NCI-H2107 (cell line): ENCODE measurements around the gene RPS3.
"Not testable (repeated sequence)": the region's sequence is repeated elsewhere in the genome, so short reads cannot be mapped to it uniquely, and the experiment has no call there.

Experiments
- DNase-seq: peaks from one replicate; lab custom pipeline; 2025; lab: John Stamatoyannopoulos, UW

RPS3 gene

DNA sequence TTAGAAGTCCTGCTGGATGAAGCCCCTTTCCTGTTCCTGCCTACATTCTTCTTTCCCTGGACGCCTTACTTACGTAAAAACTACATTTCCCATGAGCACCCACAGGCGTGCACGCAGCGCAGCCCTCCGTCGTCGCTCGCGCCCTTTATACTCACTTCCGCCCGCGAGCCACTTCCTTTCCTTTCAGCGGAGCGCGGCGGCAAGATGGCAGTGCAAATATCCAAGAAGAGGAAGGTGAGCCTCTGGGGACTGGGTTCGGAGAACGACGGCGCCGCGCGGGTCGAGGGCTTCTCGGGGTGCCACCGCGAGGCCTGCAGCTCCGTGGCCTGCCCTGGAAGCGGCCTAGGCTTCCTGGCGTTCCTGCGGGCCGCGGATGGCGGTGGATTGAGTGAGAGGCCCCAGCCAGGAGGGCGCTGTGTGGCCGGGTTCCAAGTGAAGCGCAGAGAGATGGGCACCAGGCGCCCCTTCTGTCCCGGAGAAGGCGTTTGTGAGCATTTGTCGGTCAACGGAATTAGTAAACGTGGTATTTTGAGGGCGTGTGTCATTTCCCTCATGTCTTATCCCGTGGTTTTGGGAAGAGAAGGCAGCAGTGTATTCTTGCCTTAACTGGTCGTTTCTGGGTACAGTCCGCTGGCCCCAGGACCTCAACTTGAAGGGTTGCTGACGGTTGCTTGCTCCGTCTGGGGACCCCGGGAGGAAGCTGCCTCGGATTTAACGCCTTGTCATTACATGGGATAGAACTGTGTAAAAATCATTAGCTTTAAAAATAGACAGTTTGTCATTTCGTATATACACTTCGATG lies at the start of gene RPS3:
RPS3 (plus strand) TSS at position 175 of the 802 bp plus-strand sequence; CDS start at position 205, 30 bp downstream.
- peak; percentile 91 for DNase-seq

DNA sequence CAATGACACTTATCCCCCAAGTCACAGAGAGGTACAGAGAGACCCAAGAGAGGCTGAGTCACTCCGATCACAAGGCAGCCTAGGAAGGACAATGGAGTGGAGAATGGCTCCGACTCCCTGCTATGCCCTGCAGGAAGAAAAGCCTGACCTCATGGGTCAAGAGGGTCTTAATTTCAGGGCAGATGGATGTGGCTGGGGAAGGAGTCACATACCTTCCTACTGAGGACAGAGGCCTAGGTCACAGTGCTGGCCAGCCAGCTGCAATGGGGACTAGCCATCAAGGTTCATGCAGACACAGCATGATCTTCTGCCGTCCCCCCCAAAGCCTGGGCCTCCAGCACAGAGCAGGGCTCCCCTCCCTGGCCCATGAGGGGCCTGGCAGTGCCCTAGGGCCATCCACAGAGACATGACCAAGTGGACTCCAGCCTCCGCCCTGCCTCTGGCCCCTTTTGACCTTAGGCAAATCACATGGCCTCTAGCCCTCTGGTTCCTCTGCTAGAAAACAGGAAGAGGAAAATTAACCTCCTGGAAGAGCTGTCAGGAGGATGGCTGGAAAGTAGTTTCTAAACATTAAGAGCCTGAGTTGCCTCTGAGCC lies 49.7 kb upstream of the RPS3 start:
- DNase-seq, result no peak

- no peak for DNase-seq
Measured at GRCh38 chr11:75350122-75350742, 49.1 kb upstream of the RPS3 start.

DNA sequence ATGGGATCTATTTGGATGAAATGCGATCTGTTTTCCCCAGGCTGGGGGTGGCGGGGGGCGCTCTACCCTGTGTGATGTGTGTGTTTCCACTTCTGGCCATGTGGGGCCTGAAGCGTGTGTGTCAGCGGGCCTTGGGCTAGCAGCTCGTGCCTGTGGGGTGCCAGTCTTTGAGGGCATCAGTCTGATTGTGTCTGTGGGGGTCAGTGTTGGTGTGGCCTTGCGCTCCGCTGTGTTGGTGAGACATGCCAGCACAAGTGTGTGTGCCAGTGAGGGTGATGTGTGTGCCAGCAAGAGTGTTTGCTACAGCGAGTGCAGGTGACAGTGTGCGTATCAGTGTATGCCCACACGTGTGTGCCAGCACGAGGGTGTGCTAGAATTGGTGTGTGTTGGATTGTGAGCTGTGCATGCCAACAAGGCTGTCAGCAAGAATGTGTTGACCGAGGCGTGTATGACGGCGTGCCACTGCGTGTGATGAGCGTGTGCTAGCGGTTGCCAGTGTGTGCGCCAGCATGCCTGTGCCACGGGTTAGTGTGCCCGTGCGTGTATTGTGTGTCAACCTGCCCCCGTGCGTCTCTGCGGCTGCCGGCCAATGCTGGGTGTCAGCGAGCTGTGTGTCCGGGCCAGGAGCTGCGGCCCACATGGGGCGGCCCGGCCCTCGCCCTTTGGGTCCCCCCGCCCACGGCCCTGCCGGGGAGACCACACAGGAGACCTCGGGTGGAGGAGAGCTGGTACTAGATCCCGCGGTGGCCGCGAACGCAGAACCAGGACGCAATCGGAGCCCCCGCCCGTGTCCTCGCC lies 48.4 kb upstream of the RPS3 start:
- no peak for DNase-seq

DNA sequence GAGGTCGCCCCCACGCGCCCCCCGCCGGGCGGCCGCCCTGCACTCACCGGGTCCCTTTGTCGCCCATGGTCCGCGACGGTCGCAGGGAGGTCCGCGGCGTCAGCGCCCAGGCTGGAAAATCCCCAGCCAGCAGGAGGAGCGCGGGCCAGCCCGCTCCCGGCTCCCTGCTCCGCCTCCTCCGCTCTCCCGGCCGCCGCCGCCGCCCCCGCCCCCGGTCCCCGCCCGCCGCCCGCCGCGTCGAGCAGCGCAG lies 47.9 kb upstream of the RPS3 start, which contains the start of gene ARRB1:
ARRB1 (minus strand) TSS at position 121 of the 250 bp plus-strand sequence; CDS start at position 67, 54 bp downstream.
- no peak for DNase-seq

- DNase-seq, result no peak
Measured at GRCh38 chr11:75351791-75352587, 47.3 kb upstream of the RPS3 start.

DNA sequence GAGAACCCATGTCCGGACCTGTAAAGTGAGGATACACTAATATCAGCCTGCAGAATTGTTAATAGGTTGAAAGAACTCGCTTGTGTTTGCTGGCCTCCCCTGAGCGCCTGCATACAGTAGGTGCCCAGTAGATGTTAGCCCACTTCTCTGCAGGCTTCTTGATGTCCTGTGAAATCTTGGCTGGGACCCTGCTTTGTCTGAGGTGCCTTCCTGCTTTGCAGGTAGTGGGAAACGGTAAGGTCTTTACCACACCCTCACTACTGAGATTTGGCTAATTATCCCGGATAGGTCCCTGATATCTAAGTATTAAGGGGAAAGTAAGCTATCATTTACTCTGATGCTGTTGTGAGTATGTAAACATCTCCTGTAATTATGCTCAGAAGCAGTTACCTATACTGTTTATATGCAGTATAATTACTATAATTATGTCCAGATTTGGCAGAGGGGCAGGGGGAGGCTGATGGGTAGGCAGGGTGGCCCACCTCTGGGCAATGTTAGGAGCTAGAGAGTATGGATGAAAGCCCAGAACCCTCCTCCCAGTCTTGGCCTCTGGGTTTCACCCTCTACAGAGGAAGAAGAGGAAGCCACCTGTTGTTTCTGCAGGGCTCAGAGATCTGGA lies 46.6 kb upstream of the RPS3 start:
- no peak for DNase-seq

GRCh38 chr11:75355051-75355450 lies 44.3 kb upstream of the RPS3 start:
- no peak for DNase-seq

DNA sequence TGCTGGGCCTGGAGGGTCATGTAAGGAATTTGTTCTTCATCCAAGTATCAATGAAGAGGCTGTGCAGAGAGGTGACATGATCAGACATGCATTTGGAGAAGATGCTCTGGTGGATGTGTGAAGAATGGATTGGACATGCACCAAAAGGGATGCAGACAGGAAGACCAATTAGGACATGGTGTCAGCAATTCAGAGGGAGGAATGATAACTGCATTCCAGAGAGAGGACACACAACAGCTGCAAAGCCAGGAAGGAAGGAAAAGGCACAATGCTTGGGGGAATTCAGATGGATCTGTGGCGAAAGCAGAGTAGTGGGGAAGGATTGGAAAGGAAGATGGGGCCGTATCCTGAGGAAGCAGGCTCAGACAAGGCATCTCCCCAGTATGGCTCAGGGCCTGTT lies 42.7 kb upstream of the RPS3 start:
- DNase-seq, result no peak

DNA sequence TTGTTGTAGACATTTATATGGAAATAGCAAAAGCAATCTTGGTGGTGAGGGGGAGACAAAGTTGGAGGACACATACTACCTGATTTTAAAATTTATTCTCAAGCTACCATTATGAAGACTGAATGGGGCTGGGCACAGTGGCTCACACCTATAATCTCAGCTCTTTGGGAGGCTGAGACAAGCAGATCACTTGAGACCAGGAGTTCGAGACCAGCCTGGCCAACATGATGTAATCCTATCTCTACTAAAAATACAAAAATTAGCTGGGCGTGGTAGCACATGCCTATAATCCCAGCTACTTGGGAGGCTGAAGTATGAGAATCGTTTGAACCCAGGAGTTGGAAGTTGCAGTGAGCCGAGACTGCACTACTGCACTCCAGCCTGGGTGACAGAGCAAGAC lies 37.0 kb upstream of the RPS3 start:
- DNase-seq, result not testable (repeated sequence)

GRCh38 chr11:75365711-75366181 lies 33.6 kb upstream of the RPS3 start:
- DNase-seq, result no peak

- not testable (repeated sequence) for DNase-seq
Measured at GRCh38 chr11:75366826-75367225, 32.5 kb upstream of the RPS3 start.

- no peak for DNase-seq
Measured at GRCh38 chr11:75369560-75370255, 29.6 kb upstream of the RPS3 start.

DNA sequence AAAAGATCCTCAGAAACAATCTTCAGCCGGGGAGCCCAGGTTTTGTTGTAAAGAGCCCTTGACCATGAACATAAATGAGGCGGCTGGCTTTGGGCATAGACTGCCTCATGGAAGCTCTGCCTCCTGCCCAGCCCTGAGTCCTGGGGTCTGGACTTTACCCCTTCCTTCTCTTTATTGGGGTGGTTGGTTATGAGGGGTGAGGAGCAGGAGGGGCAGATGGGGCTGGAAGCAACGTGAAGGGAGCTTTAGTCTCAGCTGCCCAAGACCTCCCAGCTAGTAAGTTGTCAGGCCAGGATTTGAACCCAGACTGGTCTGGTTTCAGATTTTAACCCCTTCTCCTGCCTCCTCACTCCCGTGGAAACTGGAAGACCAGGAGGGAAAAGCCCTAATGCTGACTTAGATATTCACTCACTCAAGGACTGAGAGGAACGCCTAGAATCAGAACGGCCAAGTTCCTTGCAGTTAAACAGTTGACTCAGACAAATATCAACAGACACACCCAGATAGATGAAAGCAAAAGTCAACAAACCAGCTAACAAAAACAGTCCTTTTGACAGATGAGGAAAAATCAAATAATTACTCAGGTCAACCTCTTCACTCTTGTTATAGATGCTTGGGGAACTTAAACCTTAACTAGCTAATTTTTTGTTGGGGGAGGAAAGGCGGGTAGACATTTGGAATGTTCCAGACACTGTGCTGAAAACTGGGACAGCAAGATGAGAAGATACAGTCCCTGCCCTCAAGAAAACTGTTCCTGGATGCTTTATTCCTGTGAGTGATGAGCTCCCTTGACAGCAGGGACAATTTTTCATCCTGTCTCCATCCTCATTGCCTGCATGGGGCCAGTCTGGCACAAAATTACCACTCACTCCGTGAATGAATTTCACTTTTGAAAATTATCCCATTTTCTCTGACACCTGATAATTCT lies 27.1 kb upstream of the RPS3 start:
- DNase-seq, result no peak

GRCh38 chr11:75373201-75373600 lies 26.1 kb upstream of the RPS3 start:
- DNase-seq, result no peak

- DNase-seq, result no peak
Measured at GRCh38 chr11:75374646-75375045, 24.7 kb upstream of the RPS3 start.

- DNase-seq, result no peak
Measured at GRCh38 chr11:75375626-75376025, 23.7 kb upstream of the RPS3 start.

DNA sequence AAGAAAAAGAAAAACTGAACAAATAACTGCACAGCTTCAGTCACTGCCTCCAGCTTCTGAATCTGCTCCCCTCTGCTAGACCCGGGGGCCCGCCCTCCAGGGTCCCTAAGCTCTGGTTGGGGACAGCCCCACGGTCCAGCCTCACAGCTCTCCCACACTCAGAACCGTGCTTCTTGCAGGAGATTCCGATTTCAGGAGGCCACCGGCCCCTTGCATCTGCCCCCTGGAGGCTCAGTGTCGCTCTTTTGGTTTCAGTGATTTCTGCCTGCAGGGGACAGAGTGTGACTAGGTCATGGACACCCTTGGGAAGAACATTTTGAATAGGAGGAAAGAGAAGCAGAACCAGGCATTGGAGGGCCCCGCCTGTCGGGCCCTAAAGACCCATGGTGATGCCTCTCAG lies 23.1 kb upstream of the RPS3 start:
- DNase-seq, result no peak

GRCh38 chr11:75378776-75379175 lies 20.5 kb upstream of the RPS3 start:
- not testable (repeated sequence) for DNase-seq
